SK-N-MC (cell line): ENCODE measurements around the gene NANOS2.

Experiments used
- DNase-seq: peaks from one replicate; pipeline ENCODE4 v3.0.0-alpha.2; 2011; ENCODE audit warnings: low read depth, low spot score
- H3K27ac ChIP-seq: fragments of 200-600 bp; sonication (generic); 2 replicates; pipeline ENCODE4 v1.5.1; 2016; ENCODE audit warnings: mixed run types
- H3K36me3 ChIP-seq: fragments of 200-600 bp; sonication (generic); 2 replicates; pipeline ENCODE4 v1.6.1; 2017; ENCODE audit warnings: antibody characterized with exemption, low read length, mixed read lengths; ENCODE audit not compliant: insufficient read depth
- H3K4me3 ChIP-seq: fragments of 200-600 bp; sonication (generic); 2 replicates; pipeline ENCODE4 v1.5.1; 2016
- H3K9ac ChIP-seq: fragments of 200-600 bp; sonication (generic); 2 replicates; pipeline ENCODE4 v1.8.0; 2017; ENCODE audit warnings: mixed run types, mixed read lengths; ENCODE audit not compliant: insufficient read length
- H3K9me3 ChIP-seq: fragments of 200-600 bp; sonication (generic); 2 replicates; pipeline ENCODE4 v1.6.1; 2017; ENCODE audit warnings: low read depth, mild to moderate bottlenecking, antibody characterized with exemption, low read length, moderate library complexity, mixed read lengths
- EZH2 ChIP-seq: fragments of 200-600 bp; sonication (generic); IDR thresholded peaks from one replicate; pipeline ENCODE4 v1.6.1; 2017; ENCODE audit warnings: antibody characterized with exemption
- FOXP2 ChIP-seq: optimal IDR thresholded peaks from 2 replicates; pipeline ENCODE3; 2011; ENCODE audit warnings: mild to moderate bottlenecking, moderate library complexity; ENCODE audit not compliant: insufficient read depth; ENCODE audit errors: extremely low read length, control extremely low read depth
- POLR2AphosphoS5 ChIP-seq: IDR thresholded peaks from 2 replicates; pipeline ENCODE4 v1.6.1; 2012; ENCODE audit warnings: mild to moderate bottlenecking, low read depth, low read length, borderline replicate concordance

Gene NANOS2

DNA sequence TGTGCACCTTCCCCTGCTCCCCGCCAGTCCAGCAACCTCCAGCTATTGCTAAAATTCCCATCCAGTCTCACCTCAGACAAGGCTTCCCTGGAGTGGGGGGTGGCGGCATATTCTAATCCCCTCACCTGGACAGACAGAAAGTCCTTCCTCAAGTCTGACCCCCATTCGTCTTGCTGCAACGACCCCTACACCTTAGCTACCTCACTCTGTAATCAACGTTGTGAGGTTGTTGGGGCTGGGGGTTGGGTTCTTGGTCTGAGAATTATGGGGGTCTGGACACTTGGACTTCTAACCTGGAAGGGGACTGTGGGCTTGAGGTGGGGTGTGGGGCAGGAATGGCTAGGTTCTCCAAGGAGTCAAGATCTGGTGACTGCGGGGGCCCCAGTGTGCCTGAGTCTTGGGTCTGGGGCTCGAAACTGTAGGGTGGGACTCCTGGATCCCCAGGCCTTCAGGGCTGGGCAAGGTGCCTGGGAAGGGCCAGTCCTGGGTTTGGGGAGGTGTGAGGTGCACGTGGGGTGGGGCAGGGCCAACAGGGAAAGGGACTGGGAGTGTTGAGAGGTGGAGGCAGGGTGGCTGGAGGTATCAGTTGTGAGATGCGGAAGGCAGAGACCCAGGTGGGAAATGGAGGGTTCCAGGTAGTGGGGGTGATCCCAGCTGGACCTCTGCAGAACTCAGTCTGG, 49.2 kb downstream of the NANOS2 start:
- TF ChIP-seq EZH2 (no peak), POLR2AphosphoS5 (no peak), FOXP2 (no peak)
- H3K9ac ChIP-seq, result no peak overlapping the region
- peaks cover 4% of the 10 kb centered on the region; the same call in 1 of the 2 replicates for H3K36me3 ChIP-seq
- no peaks in the 10 kb centered on the region for H3K9me3 ChIP-seq
- H3K4me3 ChIP-seq, result no peak overlapping the region
- no peak for DNase-seq
- no peak overlapping the region for H3K27ac ChIP-seq

DNA sequence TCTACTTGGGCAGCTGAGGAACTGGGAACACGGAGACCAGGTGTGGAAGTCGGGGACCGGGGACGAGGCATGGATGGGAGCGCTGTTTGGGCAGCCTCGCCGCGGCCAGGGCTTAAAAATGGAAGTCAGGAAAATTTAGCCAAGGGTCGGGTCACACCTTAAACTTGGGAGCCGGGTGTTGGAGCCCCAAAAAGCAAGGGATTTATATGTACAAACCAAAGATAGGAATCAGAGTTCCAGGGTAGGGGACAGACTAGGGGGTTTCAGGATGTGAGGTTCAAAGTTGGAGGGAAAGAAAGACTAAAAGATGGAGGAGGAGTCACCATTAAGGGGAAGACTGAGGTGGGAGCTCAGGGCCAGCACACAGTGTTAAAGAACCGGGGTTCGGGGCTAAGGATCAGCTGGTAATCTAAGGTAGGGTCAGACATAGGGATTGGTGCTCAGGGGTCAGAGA, 49.9 kb downstream of the NANOS2 start:
- peaks cover 7% of the 10 kb centered on the region; the same call in 1 of the 2 replicates for H3K36me3 ChIP-seq
- no peak overlapping the region for H3K9ac ChIP-seq
- no peak for DNase-seq
- H3K27ac ChIP-seq, result no peak overlapping the region
- no peaks in the 10 kb centered on the region for H3K9me3 ChIP-seq
- no peak for TF ChIP-seq EZH2
- no peak for TF ChIP-seq FOXP2
- TF ChIP-seq POLR2AphosphoS5, result no peak
- H3K4me3 ChIP-seq, result peak overlapping the region; percentile 96

DNA sequence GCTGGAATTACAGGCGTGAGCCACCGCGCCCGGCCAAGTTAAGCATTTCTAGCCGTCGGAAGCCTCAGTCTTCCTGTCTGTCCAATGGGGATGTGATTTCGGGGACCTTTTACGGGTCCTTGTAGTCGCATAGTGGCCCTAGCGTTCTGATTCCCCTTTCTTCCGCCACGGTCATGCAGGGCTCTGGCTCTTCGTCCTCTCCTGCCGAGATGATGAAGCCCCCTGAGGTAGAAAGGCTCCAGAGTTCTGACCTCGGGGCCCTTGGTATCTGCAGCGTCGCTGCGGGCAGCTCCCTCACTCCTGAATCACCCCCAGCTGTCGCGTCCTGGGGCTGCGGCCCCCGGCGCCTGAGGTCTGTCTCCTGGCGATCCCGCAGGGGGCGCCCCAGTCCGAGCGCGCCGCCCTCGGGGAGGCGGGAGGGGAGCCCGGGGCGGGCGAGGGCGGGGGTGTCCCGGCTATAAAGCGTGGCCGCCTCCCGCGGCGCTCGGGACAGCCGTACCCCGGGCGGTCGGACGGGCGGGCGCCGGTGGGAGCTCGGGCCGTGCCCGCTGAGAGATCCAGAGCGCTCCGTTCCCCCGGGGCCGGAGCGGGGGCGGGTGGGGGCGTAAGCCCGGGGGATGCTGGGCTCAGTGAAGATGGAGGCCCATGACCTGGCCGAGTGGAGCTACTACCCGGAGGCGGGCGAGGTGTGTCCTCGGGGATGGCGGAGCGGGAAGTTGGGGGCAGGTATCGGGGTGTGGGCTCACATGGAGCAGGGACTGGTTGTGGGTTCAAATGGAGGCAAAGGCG, 50.5 kb downstream of the NANOS2 start, which contains the start of gene FOXA3:
Gene FOXA3, plus strand, starts transcription at position 487 of the 789 bp plus-strand sequence. Its CDS starts 131 bp downstream, at position 618.
- no peak for TF ChIP-seq FOXP2
- peak within 1 kb of the TSS; percentile 38 for H3K9ac ChIP-seq
- H3K4me3 ChIP-seq, result peak within 1 kb of the TSS; percentile 96
- no peaks in the 10 kb centered on the region for H3K9me3 ChIP-seq
- no peak for DNase-seq
- peaks cover 13% of the 10 kb centered on the region for H3K36me3 ChIP-seq
- H3K27ac ChIP-seq, result no peak within 1 kb of the TSS

DNA sequence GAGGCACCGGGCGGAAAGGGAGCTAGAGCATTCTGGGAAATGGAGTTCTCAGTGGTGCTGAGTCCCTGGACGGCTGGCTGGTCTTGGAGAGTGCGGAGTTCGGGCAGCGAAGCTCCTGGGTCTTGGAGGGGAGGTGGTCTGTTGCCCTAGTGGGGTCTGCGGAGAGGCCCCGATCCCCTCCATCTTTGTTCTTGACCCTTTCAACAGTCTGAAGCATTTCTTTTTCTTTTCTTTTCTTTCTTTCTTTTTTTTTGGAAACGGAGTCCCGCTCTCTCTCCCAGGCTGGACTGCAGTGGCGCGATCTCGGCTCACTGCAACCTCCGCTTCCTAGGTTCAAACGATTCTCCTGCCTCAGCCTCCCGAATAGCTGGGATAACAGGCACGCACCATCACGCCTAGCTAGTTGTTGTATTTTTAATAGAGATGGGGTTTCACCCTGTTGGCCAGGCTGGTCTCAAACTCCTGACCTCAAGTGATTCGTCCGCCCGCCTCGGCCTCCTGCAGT, 51.2 kb downstream of the NANOS2 start:
- no peaks in the 10 kb centered on the region for H3K9me3 ChIP-seq
- H3K9ac ChIP-seq, result peak overlapping the region; percentile 38

More for the DNA sequence above, 51.2 kb downstream of the NANOS2 start:
- Histone ChIP-seq H3K4me3 (peak overlapping the region; percentile 96), H3K27ac (no peak overlapping the region), H3K36me3 (peaks cover 17% of the 10 kb centered on the region)
- TF ChIP-seq FOXP2 (no peak), POLR2AphosphoS5 (no peak), EZH2 (no peak)
- DNase-seq, result no peak
